ENCODE data around the gene ANXA4.

Gene ANXA4

DNA sequence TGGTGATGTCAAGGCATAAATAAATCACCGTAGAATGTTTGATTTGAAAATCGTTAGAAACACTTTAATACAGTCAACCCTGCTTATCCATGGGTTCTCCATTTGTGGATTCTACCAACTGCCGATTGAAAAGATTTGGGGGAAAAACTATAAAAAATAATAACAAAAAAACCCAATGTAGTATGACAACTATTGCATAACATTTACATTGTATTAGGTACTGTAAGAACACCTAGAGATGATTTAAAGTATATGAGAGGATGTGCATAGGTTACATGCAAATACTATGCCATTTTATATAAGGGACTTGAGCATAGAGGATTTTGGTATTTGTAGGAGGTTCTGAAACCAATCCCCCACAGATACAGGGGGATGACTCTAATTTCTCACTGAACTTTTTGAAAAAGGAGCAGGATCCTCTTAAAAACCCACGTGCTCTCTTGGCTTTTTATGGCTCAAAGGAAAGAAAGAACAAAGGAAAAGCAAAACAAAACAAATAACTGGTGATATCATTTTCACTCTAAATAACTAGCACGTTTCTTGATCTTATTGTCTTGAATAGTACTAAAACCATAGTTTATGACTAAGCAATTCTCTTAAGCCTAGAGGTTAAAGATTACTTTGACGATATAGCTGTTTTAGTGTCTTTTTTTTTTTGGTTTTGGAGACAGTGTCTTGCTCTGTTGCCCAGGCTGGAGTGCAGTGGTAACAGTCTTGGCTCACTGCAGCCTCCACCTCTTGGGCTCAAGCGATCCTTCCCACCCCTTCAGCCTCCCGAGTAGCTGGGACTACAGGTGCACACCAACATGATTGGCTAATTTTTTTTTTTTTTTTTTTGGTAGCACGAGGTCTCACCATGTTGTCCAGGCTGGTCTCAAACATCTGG lies 104.5 kb downstream of the ANXA4 start:
- DNase-seq, result no peak

DNA sequence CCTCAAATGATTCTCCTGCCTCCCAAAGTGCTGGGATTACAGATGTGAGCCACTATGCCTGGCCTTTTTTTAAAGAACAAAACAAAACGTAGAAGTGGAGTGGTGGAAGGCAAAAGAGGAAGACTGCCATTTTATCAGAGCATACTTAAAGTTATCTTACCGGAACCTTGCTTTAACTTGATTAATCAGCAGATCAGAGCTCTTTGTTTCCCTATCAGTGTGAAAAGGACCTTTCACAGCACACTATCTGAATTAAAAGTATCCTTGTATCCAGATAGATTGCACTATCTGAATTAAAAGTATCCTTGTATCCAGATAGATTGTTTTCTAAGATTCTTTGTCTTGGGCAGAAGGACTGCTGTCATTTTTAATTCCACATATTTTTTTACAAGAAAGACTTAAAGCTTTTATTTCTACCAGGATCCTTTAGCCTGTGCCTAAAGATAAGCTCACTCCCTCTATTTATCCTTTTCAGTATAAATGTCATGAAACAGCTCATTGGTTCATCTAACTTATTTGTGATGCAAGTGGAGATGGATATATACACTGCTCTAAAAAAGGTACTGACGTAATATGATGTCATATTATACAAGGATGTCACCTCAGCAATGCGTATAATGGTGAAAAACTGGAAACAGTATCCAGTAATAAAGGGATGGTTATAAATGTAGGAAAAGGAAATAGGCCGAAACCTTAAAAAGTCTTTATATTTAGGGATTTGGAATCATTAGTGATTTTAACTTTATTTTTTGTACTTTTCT lies 105.3 kb downstream of the ANXA4 start:
- no peak for DNase-seq

DNA sequence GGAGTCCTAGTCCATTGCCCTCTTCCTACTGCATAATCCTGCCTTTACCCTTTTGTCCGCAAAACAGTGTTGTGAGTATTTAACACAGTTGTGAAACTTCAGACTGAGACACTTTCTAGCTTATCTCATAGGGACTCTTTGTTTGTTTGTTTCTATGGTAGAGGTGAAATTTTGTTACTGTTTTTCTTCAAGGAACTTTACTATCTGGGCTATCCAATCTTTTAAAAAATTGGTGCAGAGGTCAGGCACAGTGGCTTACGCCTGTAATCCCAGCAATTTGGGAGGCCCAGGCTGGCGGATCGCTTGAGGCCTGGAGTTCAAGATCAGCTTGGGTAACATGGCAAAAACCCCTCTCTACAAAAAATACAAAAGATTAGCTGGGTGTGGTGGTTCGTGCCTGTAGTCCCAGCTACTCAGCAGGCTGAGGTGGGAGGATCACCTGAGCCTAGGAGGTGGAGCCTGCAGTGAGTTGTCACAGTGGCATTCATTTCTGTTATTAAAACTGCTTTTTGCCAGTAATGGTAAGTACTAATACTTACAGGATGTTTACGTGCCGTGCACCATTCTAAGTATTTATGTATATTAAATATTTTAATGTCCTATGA lies 106.4 kb downstream of the ANXA4 start:
- DNase-seq, result no peak

DNA sequence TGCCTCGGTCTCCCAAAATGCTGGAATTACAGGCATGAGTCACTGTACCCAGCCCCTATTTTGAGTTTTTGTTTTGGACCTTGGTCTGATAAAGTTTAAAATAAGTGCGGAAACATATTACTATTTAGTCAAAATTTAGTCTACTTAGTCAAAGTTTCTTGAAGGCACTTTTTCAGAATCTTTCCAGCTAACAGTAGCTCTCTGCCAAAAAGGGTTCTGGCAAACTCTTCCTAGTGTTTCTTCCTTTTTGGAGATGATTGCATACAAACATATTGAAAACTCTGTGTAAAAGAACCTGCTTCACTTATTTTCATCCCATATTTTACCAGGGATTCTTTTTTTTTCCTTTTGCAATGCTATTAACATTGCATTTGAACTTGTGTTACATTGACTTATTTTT lies 116.3 kb downstream of the ANXA4 start:
- DNase-seq, result no peak

DNA sequence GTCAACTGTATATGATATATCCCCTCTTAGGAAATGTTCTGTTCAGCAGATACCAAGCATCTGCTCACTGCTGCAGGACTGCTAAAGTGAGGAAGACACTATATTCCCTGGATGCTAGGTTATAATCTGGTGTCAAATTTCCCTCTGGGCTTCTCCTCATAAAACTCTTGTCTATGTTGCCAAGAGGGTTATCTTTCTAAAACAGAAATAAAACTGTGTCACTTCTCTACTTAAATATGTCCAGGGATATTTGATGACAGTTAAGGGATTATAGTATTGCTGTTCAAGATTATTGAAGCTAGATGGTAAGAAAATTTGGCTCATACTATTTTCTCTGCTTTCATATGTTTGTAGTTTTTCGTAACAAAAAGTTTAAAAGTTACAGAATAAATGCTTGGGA lies 121.4 kb downstream of the ANXA4 start:
- DNase-seq, result no peak
